ENCODE results near the gene SLC1A3.

SLC1A3 gene

DNA sequence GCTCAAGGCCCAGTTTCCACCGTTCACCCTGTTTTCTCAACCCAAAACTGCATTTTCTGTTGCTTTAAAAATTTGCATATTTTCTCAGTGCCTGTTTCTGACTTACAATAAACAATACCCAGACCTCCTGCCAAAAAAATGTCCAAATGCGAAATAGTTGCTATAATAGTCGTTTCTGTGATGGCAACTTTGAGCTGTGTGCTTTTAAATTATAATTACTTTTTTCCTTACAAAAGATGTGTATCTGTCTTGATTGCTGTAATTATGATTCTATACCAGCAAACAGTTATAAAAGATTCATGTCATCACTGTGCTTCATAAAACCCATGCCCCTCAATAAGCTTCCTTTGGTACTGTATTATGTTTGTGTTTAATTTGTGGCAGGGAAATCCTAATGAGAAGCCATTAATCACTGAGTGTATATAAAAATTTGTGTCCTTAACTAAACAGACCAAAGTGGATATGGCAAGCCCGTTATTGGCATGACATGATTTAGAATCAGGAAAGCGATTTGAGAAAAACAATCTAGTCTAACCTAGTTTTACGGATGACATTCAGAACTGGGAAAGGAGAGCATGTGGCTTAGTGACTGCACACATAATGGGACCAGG lies 5.4 kb upstream of the SLC1A3 start:
- no peak for DNase-seq

DNA sequence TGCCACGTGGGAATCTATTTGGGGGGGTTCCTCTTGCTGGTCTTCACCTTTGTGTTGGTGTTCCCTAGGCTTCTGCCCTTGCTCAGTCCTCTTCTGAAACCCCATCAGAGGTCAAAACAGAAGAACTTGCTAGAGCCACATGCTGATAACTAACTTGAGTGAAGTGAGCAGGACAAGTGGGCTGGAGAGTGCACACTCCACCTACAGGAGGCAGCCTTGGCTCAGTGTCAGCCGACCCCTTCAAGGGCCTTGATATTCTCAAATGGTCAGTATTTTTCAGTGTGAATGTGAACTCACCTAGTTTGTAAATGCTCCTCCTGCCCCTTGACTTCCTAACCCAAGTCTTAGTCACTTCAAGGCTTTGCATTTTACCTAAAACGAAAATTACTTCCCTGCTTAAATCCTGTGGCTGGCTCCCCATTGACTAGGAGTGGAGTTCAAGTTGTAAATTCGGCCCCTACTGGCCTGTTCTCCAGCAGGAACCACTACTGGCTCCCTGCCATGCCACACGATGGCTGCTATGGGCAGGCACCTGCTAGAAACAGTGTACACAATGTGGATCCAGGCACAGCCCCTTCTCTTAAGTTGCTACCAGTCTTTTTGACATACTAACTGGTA lies 3.6 kb upstream of the SLC1A3 start:
- DNase-seq: no peak

DNA sequence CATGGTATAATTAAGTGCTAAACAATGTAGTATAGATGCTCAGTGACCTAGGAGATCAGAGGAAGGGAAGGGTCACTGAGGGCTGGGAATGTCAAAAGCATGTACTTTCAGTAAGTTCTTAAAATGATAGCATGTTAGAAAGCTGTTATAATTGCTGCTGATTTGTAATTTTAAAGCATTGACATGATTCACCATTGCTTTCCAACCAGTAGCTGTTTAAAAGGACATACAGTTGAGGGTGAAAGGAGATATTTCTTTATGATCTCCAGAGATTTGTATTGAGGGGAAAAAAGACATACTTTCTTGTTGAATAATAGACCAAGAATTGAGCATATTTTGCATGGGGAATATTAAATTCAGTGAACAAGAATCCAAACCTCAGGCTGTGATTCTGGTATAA lies 1.2 kb upstream of the SLC1A3 start:
- no peak for DNase-seq

DNA sequence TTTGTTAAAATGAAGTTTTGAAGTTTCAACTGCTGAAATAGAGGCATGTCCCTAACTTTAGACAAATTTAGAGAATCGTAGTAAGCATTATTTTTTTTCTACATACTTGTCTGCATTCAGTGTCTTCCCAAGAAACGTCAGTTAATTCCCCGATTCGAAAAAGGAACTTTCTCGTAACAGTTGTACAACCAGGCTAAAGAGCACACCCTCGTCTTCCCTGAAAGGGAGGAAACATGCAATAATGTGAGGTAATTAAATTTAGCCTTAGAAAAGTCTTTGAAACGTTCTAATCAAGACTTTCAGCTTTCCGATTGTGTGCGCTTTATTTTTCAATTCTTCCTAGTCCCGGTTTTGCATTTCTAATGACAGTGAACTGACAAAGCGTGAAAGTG lies 374 bp upstream of the SLC1A3 start:
- no peak for DNase-seq

DNA sequence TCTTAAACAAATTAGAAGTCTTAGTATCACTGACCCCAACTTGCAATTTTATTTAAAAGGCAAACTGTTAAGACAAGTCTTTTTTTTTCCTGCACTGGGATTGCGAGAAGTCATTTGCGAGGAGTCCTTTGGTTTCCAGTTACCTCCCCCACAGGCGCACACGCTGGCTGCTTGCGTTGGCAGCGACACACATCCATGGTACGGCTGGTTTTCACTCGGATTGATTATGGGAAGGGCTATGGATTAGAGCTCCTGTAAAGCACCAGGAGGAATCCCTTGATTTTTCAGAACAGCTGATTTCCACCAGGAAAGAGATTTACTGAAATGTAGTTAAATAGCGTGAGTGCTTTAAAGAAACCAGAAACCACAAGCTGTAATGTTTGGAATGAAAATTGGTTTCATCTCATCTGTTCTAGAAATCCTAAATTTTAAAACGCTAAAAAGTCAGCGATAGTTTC lies 737 bp downstream of the SLC1A3 start:
- no peak for DNase-seq

DNA sequence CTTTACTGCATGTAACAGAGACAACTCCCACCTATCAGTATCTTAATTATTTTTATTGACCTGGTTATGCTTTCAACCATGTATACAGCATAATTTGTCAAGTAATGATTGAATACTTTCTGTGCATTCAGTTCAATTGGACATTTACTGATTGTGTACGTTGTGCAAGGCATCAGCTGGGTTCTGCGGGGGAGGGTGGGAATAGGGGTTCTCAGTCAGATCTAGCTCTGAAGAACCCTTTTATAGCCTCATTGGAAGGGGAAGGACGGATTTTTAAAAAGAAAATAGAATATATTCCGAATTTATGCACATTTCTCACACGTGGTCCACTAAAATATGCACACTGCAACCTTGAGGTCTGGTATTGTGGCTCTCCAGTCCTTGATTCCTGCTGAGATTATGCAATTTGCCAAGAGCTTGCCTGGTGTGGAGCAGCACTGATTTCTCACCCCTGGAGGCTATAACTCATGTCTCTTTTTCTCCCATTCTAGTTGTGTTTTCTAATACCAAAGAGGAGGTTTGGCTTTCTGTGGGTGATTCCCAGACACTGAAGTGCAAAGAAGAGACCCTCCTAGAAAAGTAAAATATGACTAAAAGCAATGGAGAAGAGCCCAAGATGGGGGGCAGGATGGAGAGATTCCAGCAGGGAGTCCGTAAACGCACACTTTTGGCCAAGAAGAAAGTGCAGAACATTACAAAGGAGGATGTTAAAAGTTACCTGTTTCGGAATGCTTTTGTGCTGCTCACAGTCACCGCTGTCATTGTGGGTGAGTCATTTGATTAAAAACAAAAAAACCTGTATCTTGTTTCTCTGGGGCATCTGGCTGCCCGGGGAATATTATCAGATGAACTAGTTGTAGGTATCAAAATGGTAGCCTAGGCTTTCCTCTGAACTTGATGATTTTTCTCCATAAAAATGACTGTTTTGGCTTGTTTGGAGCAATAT lies 1.7 kb downstream of the SLC1A3 start:
- no peak for DNase-seq

GRCh38 chr5:36610621-36611020 lies 4.2 kb downstream of the SLC1A3 start:
- no peak for DNase-seq

GRCh38 chr5:36611520-36612274 lies 5.3 kb downstream of the SLC1A3 start:
- no peak for DNase-seq

GRCh38 chr5:36613241-36613640 lies 6.8 kb downstream of the SLC1A3 start:
- DNase-seq: no peak

GRCh38 chr5:36613771-36614656 lies 7.6 kb downstream of the SLC1A3 start:
- DNase-seq: no peak

DNA sequence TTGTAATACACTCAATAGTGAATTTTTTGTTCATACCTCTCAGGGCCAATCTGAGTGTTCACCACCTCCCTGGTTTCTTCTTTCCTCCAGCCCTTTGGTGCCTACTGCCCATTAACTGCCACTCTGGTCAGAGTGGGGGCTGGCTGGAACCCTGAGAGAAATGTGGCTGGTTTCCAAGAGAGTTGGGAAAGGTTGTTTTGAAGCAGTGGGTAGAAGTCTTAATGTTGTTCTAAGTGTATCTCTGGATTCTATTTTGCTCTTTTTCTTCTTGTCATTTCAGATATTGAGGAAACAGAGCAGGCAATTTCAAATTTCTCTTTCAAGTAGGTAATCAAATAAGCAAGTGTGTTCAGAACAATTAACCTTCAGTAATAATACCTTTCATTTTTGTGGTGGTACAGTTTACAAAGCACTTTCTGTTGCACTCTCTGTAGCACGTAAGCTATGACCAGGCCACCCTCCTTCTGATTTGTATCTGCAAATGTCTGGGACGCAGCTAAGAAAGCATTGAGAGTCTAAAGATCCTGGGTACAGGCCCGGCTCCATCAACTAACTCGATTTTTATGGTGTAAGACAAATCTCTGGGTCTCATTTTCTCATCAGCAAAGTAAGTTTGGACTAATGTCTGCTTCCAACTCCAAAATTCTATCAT lies 8.4 kb downstream of the SLC1A3 start:
- no peak for DNase-seq

DNA sequence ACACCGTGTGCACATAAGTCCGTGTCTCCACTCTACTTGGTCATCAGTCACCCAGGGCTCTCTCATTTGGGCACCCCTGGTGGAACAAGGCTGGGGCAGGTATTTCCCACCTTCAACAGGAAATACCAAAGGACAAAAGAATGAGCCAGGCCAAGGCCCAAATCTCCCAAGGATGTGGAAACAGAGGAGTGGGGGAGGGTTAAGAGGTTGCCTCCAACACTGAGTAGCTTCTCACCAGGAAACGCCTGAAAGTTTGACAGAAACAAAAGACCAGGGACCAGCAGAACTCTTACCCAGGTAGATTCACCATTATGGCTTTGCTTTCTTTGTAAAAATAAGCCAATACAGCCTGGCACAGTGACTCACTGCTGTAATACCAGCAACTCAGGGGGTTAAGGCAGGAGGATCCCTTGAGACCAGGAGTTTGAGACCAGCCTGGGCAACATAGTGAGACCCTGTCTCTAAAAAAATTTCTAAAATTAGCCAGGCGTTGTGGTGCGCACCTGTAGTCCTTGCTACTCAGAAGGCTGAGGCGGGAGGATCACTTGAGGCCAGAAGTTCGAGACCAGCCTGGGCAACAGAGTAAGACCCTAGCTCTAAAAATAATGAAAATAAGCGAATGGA lies 12.7 kb downstream of the SLC1A3 start:
- DNase-seq: no peak

- no peak for DNase-seq
These were observed 15.6 kb downstream of the SLC1A3 start for GRCh38 chr5:36621985-36622384.

GRCh38 chr5:36623832-36624231 lies 17.4 kb downstream of the SLC1A3 start:
- DNase-seq: no peak

DNA sequence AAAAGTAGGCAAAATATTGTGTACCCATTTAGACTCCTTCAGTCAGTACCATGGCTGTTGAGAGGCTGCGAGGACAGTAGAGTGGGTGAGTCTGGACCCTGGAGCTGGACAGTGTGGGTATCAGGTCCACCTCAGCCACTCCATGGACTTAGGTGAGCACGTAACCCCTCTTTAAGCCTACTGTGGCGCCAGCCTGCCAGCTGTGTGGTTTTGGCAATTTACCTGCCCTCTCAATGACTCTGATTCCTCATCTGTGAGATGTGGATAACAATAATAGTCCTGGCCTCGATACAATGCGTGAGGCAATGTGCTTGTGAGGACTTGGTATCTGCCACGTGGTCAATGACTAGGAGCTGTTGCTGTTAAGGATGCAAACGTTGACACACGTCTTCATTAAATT lies 17.9 kb downstream of the SLC1A3 start:
- no peak for DNase-seq

DNA sequence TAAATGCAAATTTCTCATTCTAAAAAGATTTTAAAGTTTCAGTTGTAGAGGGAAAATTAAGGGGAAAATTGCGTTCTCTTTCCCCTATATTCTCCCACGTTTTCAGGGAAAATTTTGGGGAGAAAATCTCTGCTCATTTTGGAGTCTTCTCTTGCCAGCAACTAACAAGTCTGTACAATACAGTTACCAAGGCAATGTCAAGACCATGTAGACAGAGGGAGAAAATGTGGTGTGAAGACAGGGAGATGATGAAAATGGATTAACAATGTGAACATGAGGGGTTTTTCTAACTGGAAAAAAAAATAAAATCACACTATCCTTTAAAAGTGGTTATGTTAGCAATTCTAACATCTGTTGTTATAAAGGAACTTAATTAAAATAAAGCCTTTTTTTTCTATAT lies 22.3 kb downstream of the SLC1A3 start:
- no peak for DNase-seq

DNA sequence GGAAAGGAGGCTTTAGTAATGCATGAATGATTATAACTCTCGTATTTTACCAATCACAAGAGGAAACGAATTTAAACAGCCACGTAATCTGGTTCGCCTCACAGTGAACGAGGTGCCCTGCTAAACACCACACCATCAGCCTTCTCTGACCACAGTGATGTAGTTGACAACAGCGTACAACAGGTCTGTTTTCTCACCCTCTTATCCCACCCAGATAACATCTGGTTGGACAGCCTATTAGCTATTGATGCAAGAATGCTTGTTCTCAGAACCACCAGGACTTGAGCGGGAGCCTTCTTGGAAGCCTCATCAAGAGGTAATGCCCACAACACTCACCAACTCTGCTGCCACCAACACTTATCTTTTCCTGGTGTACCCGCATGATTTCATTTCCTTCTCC lies 23.3 kb downstream of the SLC1A3 start:
- DNase-seq: no peak

GRCh38 chr5:36630201-36631145 lies 24.1 kb downstream of the SLC1A3 start:
- DNase-seq: no peak

- DNase-seq: no peak
These were observed 24.7 kb downstream of the SLC1A3 start for GRCh38 chr5:36631154-36631553.
